DND-41 (cell line): ENCODE measurements around the gene RPS27.
A peak's percentile ranks its signal among the peaks of the same experiment; 100 is the strongest.

Experiments
- CTCF ChIP-seq: IDR thresholded peaks from 2 replicates; pipeline ENCODE4 v1.5.1; 2012; ENCODE audit warnings: borderline replicate concordance, low read length, moderate library complexity, mild to moderate bottlenecking; ENCODE audit not compliant: poor library complexity, severe bottlenecking; ENCODE audit errors: extremely low read depth
- EZH2 ChIP-seq: IDR thresholded peaks from 3 replicates; pipeline ENCODE4 v1.6.1; 2012; ENCODE audit warnings: borderline replicate concordance, low read depth, mild to moderate bottlenecking, moderate library complexity, low read length, inconsistent platforms; ENCODE audit not compliant: severe bottlenecking

- TF ChIP-seq CTCF (peak; percentile 13), EZH2 (no peak)
Observed at GRCh38 chr1:153977250-153978240, 13.0 kb upstream of the RPS27 start, which contains the start of gene JTB.
